NCI-H526 treated with DMSO at 0.1 percent for 48 hours (cell line): Measurements from ENCODE around the gene IL25.

Source experiments
- DNase-seq: peaks from one replicate; lab custom pipeline; 2025; lab: John Stamatoyannopoulos, UW

Gene IL25

GRCh38 chr14:23353433-23353780 lies 19.2 kb upstream of the IL25 start:
- no peak for DNase-seq

GRCh38 chr14:23354990-23355389 lies 17.6 kb upstream of the IL25 start:
- DNase-seq = no peak

GRCh38 chr14:23355871-23356435 lies 16.7 kb upstream of the IL25 start:
- no peak for DNase-seq

- DNase-seq = no peak
Observed at GRCh38 chr14:23356662-23357061, 15.9 kb upstream of the IL25 start.

GRCh38 chr14:23357261-23357660 lies 15.3 kb upstream of the IL25 start:
- no peak for DNase-seq

- DNase-seq = no peak
Observed at GRCh38 chr14:23358042-23358441, 14.6 kb upstream of the IL25 start.

GRCh38 chr14:23358553-23359166 lies 13.9 kb upstream of the IL25 start:
- no peak for DNase-seq

GRCh38 chr14:23359167-23359626 lies 13.4 kb upstream of the IL25 start:
- DNase-seq = no peak

- DNase-seq = no peak
Observed at GRCh38 chr14:23359722-23360447, 12.7 kb upstream of the IL25 start.

- no peak for DNase-seq
Observed at GRCh38 chr14:23360496-23360895, 12.1 kb upstream of the IL25 start.

- no peak for DNase-seq
Observed at GRCh38 chr14:23361320-23361719, 11.3 kb upstream of the IL25 start.

- DNase-seq = no peak
Observed at GRCh38 chr14:23361763-23362162, 10.8 kb upstream of the IL25 start.

- DNase-seq = no peak
Observed at GRCh38 chr14:23362200-23362599, 10.4 kb upstream of the IL25 start.

GRCh38 chr14:23364164-23365035 lies 8.2 kb upstream of the IL25 start:
- DNase-seq = no peak

- no peak for DNase-seq
Observed at GRCh38 chr14:23365036-23365731, 7.4 kb upstream of the IL25 start, which contains the start of gene EFS. Gene EFS (minus strand): TSS chr14:23365172. CDS start chr14:23365025, 147 bp downstream.

- DNase-seq = no peak
Observed at GRCh38 chr14:23365732-23366425, 6.7 kb upstream of the IL25 start.

GRCh38 chr14:23366426-23366921 lies 6.1 kb upstream of the IL25 start:
- DNase-seq = no peak

- DNase-seq = no peak
Observed at GRCh38 chr14:23370221-23370620, 2.4 kb upstream of the IL25 start.

- DNase-seq = no peak
Observed at GRCh38 chr14:23371865-23372264, 744 bp upstream of the IL25 start.

GRCh38 chr14:23373041-23373440 lies 432 bp downstream of the IL25 start:
- no peak for DNase-seq
